ENCODE data around the gene RIC8A. TPM values are rescaled to one million over a fixed set of nuclear protein-coding genes. Genes with fewer than 3 reads are reported as not detected.
"Not testable (repeated sequence)": the region's sequence is repeated elsewhere in the genome, so short reads cannot be mapped to it uniquely, and the experiment has no call there.

Gene RIC8A
- polyA plus RNA-seq, 3 donors: 82.3 to 91.5 (median 90.5) TPM

DNA sequence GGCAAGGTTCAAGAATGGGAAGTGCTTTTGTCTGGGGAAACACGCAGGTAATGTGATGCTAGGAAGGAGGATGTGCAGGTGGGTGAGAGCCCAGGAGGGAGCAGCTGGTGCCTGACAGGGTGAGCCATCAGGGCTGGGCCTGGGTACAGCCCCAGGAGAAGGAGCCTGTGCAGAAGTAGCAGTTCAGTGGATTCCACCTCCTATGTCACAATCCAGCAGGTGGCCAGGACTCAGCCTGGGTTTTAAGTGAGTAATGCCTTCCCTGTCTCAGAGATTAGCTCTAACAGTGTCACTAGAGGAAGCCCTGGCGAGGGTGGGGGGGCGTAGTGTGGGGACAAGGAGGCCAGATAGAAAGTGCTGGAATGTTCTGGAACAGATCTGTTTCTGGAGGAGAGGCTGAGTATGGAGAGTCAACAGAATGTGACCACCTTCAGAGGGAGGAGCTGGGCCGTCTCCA is 8.1 kb downstream of the RIC8A start:
- no peak for DNase-seq

DNA sequence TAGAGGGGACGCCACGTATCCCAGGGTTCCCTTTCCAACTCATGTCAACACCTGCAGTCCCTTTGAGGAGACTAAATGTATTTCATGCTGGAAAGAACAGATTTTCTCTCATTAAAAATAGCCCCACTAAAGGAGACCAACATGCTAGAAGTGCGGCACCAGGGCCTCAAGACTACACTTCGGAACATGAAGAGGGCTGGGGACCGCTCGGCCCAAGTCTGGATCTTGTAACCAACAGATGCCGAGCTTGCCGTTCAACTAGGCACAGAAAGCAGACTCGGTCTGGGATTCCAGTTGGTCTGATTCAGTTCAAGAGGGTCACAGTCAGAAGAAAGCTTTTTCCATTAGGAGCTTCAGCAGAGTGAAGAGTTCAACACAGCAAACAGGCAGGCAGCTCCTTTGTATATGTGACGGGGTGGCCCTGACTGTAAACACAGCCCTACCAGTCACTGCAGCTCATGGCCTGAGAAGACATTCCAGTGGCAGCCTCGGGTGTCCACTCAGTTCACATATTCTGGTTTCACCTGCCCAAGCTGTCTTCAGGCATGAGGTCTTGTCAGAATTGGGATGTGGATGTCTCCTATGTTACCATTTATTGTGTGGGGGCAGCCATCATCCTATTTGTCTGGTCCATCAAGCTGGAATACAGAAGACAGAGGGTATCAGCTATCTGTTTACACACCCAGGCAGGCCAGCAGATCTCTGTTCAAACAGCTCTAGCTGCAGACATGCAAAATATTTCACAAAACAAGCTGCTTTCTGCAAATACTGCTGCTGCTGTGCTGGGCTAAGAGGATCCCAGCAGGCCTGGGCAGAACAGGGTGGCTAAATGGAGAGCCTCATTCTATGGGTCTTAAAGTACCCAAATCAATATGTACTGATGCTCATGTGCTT is 8.8 kb downstream of the RIC8A start:
- no peak for DNase-seq

DNA sequence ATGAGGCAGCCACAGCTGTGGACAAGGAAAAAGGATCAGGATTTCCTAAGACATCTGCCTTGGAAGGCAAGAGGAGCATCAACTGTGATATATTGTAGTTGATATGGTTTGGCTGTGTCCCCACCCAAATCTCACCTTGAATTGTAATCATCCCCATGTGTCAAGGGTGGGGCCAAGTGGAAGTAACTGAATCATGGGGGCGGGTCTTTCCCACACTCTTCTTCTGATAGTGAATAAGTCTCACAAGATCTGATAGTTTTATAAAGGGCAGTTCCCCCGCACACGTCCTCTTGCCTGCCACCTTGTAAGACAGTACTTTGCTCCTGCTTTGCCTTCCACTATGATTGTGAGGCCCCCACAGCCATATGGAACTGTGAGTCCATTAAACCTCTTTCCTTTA is 10.2 kb downstream of the RIC8A start:
- DNase-seq: no peak

DNA sequence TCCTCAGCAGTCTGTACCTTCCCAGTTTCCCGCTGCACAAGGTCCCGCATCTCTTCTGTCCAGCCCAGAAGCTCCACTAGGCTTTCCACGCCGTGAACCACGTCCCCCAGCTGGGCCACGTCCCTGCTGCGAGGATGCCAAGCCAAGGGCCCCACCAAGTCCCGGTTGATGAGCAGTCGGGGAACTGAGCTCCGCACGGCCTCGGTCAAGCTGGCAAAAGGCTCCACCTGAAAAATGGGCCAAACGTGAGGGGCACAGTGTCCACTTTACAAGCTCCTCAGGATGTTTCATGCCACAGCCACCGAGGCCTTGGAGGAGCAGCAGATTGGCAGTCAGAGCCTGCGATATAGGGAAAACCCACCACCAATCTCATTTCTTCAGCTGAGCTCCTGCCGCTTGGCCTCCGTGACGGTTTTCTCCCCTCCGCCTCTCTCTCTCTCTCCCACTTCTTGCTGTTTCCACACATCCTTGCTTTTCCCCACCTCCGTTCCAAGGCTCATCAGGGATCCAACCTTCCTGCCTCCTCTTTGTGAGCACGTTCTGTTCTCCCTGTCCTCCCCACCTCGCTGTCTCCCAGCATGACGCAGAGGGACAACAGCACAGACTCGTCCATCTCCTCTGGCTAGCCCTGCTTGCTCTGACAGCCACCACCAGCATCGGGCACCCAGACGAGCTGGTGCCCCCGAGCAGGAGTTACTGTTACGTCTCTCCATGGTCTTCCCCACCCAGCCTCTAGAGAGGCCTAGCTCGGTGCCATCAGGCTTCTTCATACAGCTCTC is 11.5 kb downstream of the RIC8A start:
- no peak for DNase-seq

DNA sequence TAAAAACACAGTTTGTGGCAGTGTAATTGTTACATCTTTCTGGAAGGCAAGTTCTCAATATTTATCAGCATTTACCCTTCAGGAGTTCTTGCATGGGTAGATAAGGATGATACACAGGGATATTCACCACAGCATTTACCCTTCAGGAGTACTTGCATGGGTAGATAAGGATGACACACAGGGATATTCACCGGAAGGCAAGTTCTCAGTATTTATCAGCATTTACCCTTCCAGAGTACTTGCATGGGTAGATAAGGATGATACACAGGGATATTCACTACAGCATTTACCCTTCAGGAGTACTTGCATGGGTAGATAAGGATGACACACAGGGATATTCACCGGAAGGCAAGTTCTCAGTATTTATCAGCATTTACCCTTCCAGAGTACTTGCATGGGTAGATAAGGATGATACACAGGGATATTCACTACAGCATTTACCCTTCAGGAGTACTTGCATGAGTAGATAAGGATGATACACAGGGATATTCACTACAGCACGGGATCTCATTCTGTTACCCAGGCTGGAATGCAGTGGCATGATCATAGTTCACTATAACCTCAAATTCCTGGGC is 13.2 kb downstream of the RIC8A start:
- DNase-seq: not testable (repeated sequence)

DNA sequence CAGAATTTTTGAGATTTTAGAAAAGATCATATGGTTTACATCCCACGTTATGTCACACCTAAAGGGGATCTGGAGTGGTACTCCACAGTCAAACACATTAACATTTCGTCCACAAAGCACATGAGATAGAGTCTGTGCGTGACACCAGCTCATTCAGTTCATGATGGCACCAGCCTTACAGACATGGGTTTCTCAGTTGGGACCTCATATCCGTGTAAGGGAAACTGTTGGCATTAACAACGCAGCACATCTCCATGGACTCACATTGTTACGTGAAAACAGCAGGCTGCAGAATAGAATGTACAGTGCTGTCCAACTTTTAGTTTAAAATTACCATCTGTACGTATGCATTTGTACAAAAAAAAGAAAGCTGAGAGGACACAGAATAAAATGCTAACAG is 14.0 kb downstream of the RIC8A start:
- no peak for DNase-seq

DNA sequence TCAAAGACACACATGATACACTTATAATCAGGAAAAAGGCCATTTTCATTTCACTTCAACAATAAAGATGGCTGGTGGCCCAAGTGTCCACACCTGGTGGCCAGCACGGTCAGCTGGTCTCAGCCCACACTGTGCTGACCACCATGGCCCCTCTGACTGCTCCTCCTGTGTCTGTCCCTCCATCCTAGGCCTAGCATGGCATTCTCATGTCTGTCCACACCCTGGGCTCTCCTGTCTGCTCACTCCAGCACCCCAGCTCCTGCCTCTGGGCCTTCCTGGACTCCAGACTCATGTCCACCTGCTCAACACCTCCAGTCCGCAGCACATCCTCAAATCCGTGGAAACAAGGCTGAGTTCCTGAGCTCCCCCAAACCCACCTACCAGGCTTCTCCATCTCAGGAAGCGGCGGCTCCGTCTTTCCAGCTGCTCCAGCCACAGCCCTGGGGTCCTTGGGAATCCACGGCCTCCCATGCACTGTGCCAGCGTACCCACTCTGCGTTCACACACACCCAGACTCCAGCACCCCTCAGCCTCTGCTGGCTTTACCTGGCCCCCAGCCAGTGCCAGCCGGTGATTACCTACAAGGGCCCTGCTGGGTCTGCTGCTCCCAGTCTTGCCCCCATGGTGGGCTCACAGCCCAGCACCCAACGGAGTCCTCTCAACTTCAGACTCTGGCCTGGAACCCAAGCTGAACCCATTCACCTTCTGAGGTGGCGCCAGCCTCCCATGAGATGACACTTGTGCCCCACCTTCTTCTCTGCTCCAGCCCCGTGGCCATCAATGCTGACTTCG is 14.7 kb downstream of the RIC8A start:
- DNase-seq: no peak

DNA sequence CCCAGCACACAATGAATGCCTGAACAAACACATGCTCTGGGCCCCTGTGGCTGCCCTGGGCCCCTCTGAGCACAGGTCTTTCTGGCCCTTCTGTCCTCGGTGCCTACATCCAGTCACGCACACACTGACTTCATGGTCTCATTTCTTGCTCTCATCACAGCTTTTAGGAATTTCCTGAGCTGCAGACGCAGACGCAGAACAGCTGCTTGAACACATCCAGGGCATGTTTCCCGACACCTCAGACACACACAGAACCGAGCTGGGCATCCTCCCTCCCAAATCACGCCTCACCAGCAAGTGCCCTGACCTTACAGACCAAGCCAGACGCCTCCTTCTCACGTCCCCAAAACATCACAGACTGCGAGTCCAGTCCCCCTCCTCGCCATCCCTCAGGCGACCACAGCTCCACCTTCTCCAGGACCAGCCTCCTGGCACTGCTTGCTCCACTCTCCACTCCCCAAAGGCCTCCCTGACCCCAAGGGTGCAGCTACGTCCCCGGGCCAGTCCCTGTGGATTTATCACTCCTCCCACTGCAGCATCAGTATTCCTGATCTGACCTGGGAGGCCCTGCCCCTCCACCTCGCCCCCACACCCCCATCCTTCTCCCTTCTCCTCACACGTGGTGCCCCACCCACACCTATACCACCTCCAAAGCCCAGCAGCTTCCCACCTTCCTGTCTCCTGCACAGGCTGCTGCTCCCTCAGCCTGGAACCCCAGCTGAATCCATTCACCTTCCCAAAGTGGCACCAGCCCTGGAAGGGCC is 15.7 kb downstream of the RIC8A start:
- no peak for DNase-seq

DNA sequence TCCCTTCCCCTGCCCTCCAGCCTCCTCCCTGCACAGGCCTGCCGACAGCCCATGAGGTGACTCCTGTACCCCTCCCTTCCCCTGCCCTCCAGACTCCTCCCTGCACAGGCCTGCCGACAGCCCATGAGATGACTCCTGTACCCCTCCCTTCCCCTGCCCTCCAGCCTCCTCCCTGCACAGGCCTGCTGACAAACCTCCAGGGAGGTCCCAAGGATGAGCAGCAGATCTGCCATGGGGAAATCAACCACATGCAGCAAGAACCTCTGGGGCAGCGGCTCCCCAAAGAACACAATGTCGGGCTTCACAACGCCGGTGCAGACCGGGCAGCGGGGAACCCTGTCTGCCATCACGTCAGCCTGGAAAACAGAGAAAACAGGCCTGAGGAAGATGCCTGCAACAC is 16.4 kb downstream of the RIC8A start:
- DNase-seq: no peak

DNA sequence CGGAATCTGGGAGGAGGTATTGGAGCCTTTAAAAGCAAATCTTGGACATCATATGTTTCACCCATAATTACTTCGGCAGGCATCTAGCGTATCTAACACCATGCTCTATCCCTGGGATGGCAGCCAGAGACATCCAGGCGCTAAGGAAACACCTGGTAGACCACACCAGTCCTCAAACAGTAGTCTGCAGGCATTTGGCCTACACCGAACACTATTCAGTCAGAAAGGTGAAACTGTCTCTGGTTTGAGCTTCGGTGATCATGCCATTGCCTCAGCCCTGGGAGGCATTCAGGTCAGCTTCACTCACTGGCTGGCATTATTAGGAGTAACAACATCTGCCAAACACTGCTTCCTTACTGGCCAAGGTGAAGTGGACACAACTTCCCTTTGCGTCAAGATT is 16.9 kb downstream of the RIC8A start:
- DNase-seq: no peak

DNA sequence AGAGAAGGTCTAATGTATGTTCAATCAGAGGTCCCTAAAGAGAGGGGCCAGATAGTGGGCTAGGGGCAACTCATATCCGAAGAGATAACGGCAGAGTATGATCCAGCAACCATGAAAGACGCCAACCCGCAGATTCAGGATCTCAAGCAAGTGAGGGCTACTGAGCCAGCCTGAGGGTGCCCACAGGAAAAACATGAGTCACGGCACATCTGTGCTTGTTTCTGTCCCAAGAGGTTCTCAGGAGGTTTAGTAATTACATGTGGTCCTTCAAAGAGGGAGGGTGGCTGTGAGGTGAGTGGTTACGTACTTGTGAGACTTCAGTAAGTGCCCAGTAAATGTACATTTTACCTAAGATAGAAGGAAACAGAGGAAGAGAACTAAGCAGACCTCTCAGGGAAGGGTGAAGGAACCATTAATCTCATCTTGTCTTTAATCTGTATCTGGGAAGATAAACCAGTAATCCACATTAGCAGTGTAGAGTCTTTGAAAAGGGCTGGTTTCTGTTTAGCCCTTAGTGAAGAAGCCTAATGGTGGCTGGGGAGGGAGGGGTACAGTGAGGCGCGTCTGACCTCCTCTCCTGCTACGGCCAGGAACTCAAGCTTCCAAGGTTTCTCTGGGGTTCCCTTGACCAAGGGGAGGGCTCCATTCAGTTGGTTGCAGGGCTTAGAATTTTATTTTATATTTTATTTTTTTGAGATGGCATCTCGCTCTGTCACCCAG is 18.4 kb downstream of the RIC8A start:
- DNase-seq: no peak

DNA sequence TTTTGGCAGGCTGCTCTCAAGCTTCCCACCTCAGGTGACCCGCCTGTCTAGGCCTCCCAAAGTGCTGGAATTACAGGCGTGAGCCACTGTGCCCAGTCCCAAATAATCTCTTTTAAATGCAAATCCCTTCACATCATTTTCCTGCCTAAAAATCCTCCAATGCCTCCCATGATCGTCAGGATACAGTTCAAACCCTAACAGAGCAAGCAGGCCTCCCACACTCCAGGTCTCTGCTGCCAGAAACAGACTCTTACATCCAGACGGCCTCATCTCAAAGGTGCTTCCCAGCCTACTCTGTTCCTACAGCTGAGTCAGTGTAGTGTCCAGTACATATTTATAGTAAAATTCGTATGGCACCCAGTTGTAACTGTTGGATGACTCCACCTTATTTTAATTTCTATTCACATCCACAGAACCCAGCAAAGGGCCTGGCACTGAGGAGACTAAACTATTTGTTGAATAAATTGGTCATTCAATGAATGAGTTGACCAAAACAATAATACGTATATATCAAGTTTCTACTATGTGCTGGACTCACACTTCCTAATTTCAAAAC is 20.4 kb downstream of the RIC8A start:
- DNase-seq: no peak

DNA sequence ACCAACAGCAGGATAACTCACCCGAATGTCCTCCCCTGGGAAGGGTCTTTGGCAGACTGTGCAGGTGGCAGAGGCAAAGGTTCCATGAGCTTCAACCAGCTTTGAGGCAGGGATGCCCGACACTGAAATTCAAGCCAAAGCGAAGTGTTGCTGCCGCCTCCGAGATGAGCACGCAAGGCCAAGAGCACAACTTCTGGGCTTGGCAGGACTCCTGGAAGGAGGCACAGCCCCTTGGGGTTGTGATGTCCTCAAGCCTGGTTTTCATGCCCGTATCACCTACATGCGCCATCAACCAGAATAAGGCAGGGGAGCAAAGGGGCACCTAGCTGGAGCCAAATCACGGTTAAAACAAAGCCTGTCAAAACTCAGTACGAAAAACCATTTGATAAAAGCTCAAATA is 22.9 kb downstream of the RIC8A start:
- no peak for DNase-seq

DNA sequence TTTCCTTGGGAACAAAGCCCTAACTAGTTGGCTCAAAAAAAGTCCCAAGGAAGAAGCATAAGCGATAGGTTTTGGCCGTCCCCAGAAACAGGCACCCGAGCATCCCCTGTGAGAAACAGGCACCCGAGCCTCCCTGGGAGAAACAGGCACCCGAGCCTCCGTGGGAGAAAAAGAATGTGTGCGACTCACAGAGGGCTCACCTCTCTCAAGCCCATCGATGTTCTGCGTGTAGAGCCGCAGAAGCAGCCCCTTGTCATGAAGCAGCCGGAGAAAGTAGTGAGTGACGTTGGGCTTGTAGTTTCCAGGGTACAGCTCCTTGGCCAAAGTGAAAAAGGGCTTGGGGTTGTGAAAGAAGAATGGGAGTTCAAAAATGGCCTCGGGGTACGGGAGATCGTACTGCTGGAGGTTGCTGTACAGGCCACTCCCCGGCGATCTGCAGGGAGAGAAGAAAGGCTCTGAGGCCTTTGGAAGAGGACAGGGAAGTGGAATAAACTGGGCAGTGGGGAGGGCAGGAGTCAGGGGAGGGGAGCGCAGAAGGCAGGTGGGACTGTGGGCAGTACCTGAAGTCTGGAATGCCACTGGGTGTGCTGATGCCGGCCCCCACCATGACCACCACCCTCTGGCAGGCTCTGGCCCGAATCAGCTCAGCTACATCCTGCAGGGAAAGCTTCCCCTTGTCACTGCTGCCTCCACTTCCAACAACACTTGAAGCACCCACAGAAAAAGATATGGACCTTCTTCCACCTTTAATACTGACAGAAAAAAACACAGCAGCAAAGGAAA is 25.5 kb downstream of the RIC8A start:
- no peak for DNase-seq

DNA sequence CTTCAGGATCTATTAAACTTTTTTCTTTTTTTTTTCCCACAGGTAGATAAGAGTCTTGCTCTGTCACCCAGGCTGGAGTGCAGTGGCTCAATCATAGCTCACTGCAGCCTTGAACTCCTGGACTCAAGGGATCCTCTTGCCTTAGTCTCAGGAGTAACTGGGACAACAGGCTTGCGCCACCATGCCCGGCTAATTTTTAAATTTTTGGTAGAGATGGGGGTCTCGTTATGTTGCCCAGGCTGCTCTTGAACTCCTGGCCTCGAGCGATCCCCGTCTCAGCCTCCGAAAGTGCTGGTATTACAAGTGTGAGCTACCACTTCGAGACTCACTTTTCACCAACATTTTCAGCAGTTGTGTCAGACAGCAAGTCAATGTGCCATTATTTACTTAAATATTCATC is 27.7 kb downstream of the RIC8A start:
- no peak for DNase-seq

DNA sequence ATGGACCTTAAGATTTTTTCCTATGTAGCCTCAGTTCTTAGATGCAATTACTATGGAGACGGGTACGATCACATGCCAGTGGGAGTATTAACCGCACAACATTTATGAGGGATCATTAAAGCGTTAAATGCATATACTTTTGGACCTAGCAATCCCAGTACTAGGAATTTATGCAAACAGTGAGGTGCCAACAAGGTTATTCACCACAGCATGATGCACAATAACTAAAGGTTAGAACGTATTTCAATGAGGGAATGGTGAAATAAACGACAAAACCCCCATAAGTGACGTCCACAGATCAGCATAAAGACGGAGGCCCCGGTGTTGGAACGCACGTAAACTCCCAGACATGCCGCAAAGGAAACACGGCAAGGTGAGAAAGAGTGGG is 28.1 kb downstream of the RIC8A start:
- DNase-seq: peak; percentile 16

DNA sequence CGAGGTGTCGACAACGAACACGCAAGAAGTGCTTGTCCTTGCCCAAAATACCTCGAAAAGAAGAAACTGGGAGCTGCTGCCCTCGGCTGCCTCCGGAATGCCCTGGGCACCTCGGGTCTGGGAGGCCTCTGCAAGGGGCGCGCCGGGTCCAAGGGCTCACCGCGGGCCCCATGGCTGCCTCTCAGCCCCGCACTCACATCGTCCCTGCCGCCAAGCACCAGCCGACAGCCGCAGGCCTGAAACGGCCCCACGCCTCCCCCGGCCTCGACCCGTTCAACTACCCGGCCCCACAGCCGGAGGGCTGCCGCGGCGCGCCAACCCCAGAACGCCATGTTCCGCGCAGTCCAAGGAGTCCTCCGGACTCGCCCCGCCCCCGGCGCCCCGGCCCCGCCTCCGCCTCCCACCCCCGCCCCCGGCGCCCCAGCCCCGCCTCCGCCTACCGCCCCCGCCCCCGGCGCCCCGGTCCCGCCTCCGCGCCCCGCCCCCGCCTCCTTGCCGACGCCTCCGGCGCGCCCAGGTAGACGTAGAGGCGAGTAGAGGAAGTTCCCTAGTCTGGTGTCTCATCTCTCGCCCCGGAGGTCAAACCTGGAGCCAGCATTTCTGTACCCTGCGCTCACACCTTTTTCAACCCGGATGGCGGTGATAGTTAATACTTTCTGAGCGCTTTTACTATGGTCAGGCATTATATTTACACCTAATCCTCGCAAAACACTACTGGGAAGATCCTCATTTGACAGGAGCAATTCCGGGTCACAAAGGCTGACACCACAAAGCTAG is 28.7 kb downstream of the RIC8A start, which contains the start of gene SIRT3:
TSS of gene SIRT3 (minus strand) at position 346 of the 777 bp plus-strand sequence. CDS start at position 332, 14 bp downstream.
- DNase-seq: peak; percentile 80
